HEK293 (cell line): ENCODE data around the gene ITK.

Source experiments
- CTCF ChIA-PET: fragments of 350-600 bp; formaldehyde crosslinking; extraction: SDS; loops from one replicate; lab custom pipeline; 2021; ENCODE audit warnings: antibody characterized with exemption; lab: Yijun Ruan, JAX
- POLR2A ChIA-PET: fragments of 300-600 bp; formaldehyde crosslinking; extraction: SDS; loops from one replicate; lab custom pipeline; 2020; ENCODE audit warnings: antibody characterized with exemption, inconsistent platforms; lab: Yijun Ruan, JAX
- H3K27ac ChIP-seq: fragments of 200-500 bp; sonication (Bioruptor generic); 2 replicates; pipeline ENCODE4 v1.5.1; 2014; ENCODE audit warnings: low read depth, low read length, control low read depth, inconsistent platforms; ENCODE audit errors: extremely low read depth
- H3K36me3 ChIP-seq, 2 experiments: fragments of 200-500 bp in 1 of 2; sonication (Bioruptor generic) in 1 of 2; 1 replicate in 1 of 2; 2 replicates in 1 of 2; pipeline ENCODE4 v1.5.1; 2014 to 2017; ENCODE audit warnings: inconsistent platforms in 2 of 2, low read length in 2 of 2; ENCODE audit not compliant: control insufficient read depth in 2 of 2, insufficient read depth in 1 of 2
- H3K4me1 ChIP-seq: fragments of 200-500 bp; sonication (Bioruptor generic); 2 replicates; pipeline ENCODE4 v1.5.1; 2014; ENCODE audit warnings: mild to moderate bottlenecking, low read length, inconsistent platforms; ENCODE audit not compliant: control insufficient read depth, insufficient read depth
- H3K4me3 ChIP-seq: 2 replicates; pipeline ENCODE4 v1.5.1; 2011; ENCODE audit warnings: low read depth, mild to moderate bottlenecking, control low read depth, low read length, moderate library complexity
- H3K9me3 ChIP-seq: fragments of 200-500 bp; sonication (Bioruptor generic); 2 replicates; pipeline ENCODE4 v1.5.1; 2014; ENCODE audit warnings: low read depth, low read length, inconsistent platforms; ENCODE audit not compliant: control insufficient read depth, insufficient read depth
- AEBP2 ChIP-seq: fragments of 450-650 bp; formaldehyde crosslinking; IDR thresholded peaks from 2 replicates; pipeline ENCODE4 v1.5.1; 2016; ENCODE audit warnings: missing biosample characterization, missing genetic modification characterization, borderline replicate concordance
- ELK4 ChIP-seq: IDR thresholded peaks from 2 replicates; pipeline ENCODE4 v1.6.1; 2011; ENCODE audit warnings: mild to moderate bottlenecking, low read depth, low read length, borderline replicate concordance
- GLIS1 ChIP-seq: fragments of 450-650 bp; formaldehyde crosslinking; IDR thresholded peaks from 2 replicates; pipeline ENCODE4 v1.5.1; 2016; ENCODE audit warnings: missing biosample characterization, missing genetic modification characterization
- SCRT2 ChIP-seq: fragments of 450-650 bp; formaldehyde crosslinking; IDR thresholded peaks from 2 replicates; pipeline ENCODE4 v1.5.1; 2016; ENCODE audit warnings: missing biosample characterization, missing genetic modification characterization
- TCF7L2 ChIP-seq: IDR thresholded peaks from 2 replicates; pipeline ENCODE4 v1.6.1; 2011; ENCODE audit warnings: low read depth, mild to moderate bottlenecking, inconsistent platforms, low read length, moderate library complexity, borderline replicate concordance
- WT1 ChIP-seq: fragments of 450-650 bp; formaldehyde crosslinking; IDR thresholded peaks from 2 replicates; pipeline ENCODE4 v1.5.1; 2016; ENCODE audit warnings: missing biosample characterization, missing genetic modification characterization
- ZBTB49 ChIP-seq: fragments of 450-650 bp; formaldehyde crosslinking; IDR thresholded peaks from 2 replicates; pipeline ENCODE4 v1.5.1; 2016; ENCODE audit warnings: missing biosample characterization, missing genetic modification characterization, low read depth
- ZBTB8A ChIP-seq: fragments of 450-650 bp; formaldehyde crosslinking; IDR thresholded peaks from 2 replicates; pipeline ENCODE4 v1.5.1; 2016; ENCODE audit warnings: missing biosample characterization, missing genetic modification characterization
- ZFP69B ChIP-seq: fragments of 450-650 bp; formaldehyde crosslinking; IDR thresholded peaks from 2 replicates; pipeline ENCODE4 v1.5.1; 2016; ENCODE audit warnings: missing biosample characterization, missing genetic modification characterization
- ZNF19 ChIP-seq: fragments of 450-650 bp; formaldehyde crosslinking; IDR thresholded peaks from 2 replicates; pipeline ENCODE4; 2016; ENCODE audit warnings: missing biosample characterization, missing genetic modification characterization, low read depth
- ZNF214 ChIP-seq: fragments of 450-650 bp; formaldehyde crosslinking; IDR thresholded peaks from 2 replicates; pipeline ENCODE4 v1.5.1; 2017; ENCODE audit warnings: missing biosample characterization, mild to moderate bottlenecking, missing genetic modification characterization, borderline replicate concordance
- ZNF362 ChIP-seq: fragments of 450-650 bp; formaldehyde crosslinking; IDR thresholded peaks from 2 replicates; pipeline ENCODE4 v1.5.1; 2016; ENCODE audit warnings: missing biosample characterization, missing genetic modification characterization
- ZNF394 ChIP-seq: fragments of 450-650 bp; formaldehyde crosslinking; IDR thresholded peaks from 2 replicates; pipeline ENCODE4 v1.5.1; 2016; ENCODE audit warnings: missing biosample characterization, missing genetic modification characterization, mild to moderate bottlenecking, moderate library complexity, borderline replicate concordance
- ZNF423 ChIP-seq: fragments of 450-650 bp; formaldehyde crosslinking; IDR thresholded peaks from 2 replicates; pipeline ENCODE4 v1.5.1; 2016; ENCODE audit warnings: missing biosample characterization, missing genetic modification characterization
- ZSCAN30 ChIP-seq: fragments of 450-650 bp; IDR thresholded peaks from 2 replicates; pipeline ENCODE4 v1.5.1; 2018; ENCODE audit warnings: missing biosample characterization, mild to moderate bottlenecking, missing genetic modification characterization, moderate library complexity

The ITK gene

GRCh38 chr5:157148734-157149615 lies 31.7 kb upstream of the ITK start (continued):
- TF ChIP-seq TCF7L2, result no peak
- TF ChIP-seq, all 188 proteins: peak for 3

- H3K36me3 ChIP-seq, result no peaks in the 10 kb centered on the region
- TF ChIP-seq ELK4, result no peak
- no peak for TF ChIP-seq ZNF362 (tag by site-specific recombination)
- TF ChIP-seq, all 188 proteins: peak for 0
- ChIA-PET CTCF (no interaction called here), POLR2A (no interaction called here)
- no peak overlapping the region for H3K4me3 ChIP-seq
- H3K9me3 ChIP-seq, result no peaks in the 10 kb centered on the region
- no peak overlapping the region for H3K27ac ChIP-seq
- H3K4me1 ChIP-seq, result no peaks in the 10 kb centered on the region
Observed at GRCh38 chr5:157150995-157151394, 29.6 kb upstream of the ITK start.

- ChIA-PET POLR2A (no interaction called here), CTCF (interaction anchor here (0.5 to 0.8 kb wide), 2 partner anchors 29 to 173 kb away, joined by 3 read pairs; no protein-coding TSS in a partner anchor)
- Histone ChIP-seq H3K9me3 (no peaks in the 10 kb centered on the region), H3K4me1 (no peaks in the 10 kb centered on the region), H3K4me3 (no peak overlapping the region), H3K27ac (no peak overlapping the region), H3K36me3 (no peaks in the 10 kb centered on the region)
- TF ChIP-seq ZSCAN30 (tag by site-specific recombination) (no peak), ZNF214 (no peak), ZFP69B (tag by site-specific recombination) (no peak), WT1 (tag by site-specific recombination) (no peak), ZNF423 (tag by site-specific recombination) (no peak), ZNF394 (no peak), ZBTB49 (tag by site-specific recombination) (no peak), ZNF19 (no peak), ZBTB8A (no peak), SCRT2 (tag by site-specific recombination) (no peak), AEBP2 (tag by site-specific recombination) (no peak), GLIS1 (tag by site-specific recombination) (no peak)
Observed at GRCh38 chr5:157155297-157155696, 25.3 kb upstream of the ITK start.
